HG02852 (cell line): ENCODE measurements around the gene NRBF2.

Experiments
- ATAC-seq: cut with Tn5 transposase; IDR thresholded peaks from one replicate; pipeline ENCODE4 v1.9.1; 2021; ENCODE audit warnings: mild to moderate bottlenecking, moderate library complexity; ENCODE audit not compliant: unreplicated experiment

Gene NRBF2

DNA sequence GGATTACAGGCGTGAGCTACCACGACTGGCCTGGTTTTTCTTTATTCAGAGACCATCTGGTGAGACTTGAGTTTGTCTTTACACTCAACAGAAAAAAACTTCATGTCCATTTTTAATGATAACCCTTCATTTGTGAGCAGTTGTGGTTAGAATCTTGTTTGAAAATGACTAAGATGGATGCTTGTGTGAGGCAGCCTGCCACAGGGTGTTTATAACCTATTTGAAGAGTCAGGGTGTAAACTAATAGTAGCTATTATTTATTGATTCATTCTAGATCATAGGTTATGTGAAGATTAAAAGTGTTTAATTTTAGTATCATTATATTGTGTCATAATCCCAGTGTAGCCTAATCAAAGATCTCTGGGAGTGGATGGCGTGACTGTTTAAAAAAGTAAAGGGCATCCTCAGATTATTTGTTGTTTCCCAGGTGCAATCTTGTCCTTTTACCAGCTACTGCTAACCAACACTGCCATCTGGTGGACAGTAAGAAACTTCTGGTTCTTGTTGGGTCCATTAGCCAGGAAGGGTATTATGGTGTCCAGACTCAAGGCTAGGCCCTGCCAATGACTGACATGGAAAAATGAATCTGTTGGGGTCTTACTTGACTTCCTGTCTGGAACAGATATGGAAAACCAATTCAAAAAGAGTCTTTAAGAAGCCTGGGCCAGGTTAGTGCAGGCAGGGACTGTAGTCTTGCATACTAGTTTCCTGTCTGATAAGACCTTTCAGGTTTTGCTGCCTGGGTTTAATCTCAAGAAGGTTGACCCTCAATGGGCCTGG lies 24.9 kb downstream of the NRBF2 start:
- ATAC-seq, result peak; percentile 70

DNA sequence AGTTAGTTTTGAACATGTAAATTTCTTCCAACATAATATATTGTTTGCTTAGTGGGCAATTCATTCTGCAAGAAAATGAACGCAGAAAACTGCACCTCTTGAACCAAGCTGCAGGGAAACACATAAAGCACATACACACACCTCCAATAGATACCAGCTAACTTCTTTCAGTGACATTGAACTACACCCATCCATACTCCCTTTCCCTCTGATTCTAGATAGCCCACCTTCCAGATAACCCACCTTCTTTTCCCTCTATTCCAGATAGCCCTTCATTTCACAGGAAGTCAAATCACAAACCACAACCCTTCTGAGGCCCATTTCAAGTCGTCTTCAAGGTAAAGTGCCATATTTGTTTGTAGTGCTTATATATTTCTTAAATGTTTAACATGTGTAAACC lies 28.5 kb downstream of the NRBF2 start:
- no peak for ATAC-seq

DNA sequence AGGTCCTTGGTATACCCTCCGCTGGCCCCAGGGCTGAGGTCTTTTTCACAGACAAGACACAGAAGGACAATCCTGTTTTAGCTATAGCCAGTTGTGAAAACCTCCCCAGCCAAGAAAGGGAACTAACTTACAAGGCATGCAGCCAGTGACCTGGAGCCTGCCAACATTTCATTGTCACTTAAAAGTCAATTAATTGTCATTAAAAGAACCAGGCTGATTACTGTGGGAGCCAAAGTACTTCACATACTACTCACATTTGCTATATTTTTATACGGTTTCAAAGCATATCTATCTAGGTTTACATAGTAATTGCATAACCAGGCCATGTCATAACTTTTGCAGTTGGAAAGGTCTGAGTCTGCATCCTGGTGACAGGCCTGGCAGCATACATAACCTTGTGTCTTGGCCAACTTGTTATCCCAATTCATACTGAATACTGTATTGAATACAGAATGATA lies 31.1 kb downstream of the NRBF2 start:
- no peak for ATAC-seq

DNA sequence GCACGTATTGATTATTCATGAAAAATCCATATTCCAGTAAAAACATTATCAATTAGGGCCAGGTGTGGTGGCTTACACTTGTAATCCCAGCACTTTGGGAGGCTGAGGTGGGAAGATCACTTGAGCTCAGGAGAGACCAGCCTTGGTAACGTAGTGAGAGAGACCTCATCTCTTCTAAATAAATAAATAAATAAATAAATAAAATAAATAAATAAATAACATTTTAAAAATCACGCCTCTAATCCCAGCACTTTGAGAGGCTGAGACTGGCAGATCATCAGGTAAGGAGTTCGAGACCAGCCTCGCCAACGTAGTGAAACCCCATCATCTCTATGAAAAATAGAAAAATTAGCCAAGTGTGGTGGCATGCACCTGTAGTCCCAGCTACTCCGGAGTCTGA lies 32.1 kb downstream of the NRBF2 start:
- ATAC-seq, result no peak

DNA sequence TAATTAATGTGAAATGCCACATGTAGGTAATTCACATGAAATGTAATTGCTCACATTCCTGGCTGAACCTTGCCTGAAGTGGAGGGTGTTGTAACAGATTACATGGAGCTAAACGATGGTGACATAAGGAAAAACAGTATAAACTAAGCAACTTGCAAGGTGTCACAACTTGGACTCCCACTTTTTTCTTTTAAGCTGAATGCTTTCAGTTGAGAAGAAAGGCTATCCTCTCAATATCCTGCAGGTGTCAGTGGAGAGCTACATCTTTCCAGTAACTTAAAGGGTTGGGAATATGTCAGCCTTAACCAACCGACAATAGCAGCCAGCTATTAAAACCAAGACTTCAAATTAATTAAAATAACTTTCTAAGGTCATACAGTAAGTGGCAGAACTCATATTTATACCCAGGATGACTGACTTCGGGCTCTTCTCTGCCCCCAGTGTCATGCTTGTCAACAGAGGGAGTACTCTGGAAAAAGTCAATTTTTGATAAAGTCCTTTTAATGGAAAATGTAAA lies 33.7 kb downstream of the NRBF2 start:
- ATAC-seq, result peak; percentile 56

DNA sequence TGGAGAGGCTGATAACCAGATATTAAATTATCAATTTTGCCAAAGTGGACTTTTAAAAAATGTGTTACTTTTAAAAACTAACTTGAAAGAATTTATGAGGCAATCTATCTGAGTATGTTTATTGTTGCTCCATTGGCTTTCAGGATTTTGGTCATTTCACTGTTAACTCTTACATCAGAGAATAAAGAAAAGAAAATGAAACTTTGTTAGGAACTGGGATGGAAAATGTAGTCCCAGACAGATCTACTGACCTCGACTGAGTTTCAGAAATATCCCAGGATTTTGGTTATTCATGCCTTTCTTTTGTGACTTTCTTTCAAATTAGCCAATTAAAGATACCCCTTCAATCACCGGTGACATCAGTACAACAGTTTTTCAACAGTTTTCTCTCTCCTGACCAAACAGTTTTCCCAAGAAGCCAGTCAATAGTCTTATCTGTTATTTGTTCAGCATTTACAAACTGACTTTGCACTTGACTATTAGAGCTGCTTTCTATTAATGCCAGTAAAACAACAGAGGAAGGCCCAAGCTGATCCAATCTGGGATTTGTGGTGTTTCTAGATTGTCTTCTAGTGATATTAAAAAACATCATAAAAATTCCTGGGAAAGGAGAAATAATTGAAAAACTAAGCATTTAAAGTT lies 35.8 kb downstream of the NRBF2 start:
- no peak for ATAC-seq

DNA sequence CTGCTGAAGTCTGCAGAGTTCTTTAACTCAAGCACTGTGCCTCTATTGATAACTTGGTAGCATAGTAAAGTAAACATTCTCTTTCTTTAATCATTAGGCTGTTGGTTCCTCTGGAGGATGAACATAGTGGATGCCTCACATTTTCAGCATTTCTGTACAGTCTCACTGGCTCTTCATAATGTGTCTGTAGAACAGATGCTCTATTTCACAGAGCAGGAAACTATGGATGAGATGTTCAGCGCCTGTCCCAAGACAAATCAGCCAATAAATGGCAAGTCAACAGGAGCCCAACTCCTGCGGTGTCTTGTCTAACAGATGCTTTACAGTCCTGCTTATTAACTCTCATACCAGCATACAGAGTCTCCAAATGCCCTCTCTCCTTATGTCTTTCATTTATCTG lies 36.5 kb downstream of the NRBF2 start:
- no peak for ATAC-seq

DNA sequence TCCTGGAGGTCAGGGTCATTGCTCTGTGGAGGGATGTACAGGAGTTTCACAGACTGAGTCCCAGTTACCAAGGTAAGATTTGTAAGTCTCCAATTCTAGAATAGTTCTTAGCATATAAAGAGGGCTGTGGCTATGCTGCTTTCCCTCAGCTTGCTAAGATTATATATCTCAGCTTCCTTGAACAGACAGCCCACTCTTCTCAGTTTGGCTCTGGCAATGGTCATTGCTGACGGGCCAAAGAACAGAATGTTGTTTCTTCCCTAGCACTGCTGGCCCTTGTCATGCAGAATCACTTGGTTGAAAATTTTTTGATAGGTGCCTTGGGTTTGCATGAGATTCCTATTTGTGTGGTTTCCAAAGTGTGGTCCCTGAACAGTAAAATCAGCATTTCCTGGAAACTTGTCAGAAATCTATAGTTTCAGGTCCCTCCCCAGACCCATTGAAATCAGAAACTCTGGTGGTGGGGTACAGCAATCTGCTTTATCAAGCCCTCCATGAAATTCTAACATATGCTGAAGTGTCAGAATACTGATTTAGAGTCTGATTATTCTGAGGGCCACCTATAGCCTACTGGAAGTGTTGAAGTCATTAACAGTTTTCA lies 38.2 kb downstream of the NRBF2 start:
- no peak for ATAC-seq

DNA sequence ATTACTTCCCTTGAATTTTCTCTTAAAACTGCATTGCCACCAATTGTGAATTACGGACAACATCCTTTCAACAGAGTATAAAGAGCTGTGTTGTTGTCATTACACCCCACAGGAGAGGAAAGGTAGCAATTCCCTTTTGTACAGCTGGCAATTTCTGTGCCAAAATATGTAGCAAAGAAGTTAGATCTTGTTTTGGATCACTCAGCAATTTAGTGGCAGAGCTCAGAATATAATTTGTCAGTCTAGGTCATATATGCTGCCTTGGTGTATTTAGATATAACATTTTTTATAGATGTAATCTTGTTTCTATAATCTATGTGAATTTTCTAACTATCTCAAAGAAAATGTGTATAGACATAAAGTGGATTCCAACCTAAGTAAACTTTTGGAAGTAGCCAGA lies 38.8 kb downstream of the NRBF2 start:
- no peak for ATAC-seq

DNA sequence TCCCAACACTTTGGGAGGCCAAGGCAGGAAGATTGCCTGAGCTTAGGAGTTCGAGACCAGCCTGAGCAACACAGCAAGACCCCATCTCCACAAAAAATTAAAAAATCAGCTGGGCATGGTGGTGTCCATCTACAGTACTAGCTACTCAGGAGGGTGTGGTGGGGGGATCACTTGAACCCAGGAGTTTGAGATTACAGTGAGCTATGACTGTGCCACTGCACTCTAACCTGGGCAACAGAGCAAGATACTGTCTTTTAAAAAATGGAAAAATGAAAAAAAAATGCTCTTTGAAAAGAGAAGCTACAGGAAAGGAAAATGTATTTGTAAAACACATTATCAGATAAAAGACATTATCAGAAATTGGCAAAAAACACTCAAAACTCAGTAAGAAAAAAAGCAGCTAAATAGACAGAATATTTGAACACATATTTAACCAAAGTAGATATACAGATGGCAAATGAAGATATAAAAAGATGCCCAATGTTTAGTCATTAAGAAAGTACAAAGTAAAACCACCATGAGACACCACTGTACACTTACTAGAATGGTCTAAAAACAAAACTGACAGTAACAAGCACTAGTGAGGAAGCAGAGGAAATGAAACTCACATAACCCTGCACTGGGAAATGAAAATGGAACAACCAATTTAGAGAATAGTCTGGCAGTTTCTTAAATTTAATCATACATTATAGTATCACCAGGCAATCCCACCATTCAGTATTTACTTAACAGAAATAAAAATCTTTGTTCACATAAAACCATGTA lies 40.5 kb downstream of the NRBF2 start:
- peak; percentile 99 for ATAC-seq

DNA sequence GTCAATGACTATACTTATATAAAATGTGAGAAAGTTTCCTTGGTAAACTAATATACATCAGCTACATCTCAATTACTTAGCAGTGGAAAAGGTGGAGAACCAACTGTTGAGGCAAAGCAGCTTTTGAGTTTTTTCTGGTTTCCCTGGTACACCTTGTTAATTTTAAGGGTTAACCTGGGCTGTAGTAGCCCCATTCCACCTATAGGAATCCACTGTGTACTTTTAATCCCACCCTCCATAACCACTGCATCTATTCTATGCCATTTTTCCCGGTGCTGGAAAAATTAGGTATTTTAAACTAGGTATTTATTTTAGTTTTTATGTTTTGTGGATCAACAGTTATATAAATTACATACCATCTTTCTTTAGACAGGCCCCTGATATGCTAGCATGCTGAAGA lies 42.4 kb downstream of the NRBF2 start:
- ATAC-seq, result no peak

DNA sequence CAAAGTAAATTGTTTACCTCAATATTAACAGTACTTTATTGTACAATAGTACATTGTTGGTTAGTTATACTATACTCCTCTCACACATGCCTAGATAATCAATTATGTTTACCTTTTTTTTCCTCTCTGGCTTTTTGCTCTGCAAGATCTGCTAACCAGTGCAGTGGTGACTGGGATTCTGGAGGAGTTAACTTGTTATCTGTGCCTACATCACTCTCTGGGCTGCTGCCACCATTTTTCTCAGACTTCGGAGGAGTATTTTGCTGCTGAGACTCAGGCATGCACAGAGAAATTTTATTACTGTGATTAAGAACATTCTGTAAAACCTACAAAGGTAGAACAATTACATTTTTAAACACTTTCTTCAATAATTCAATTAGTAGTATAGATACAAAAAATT lies 59.7 kb downstream of the NRBF2 start:
- no peak for ATAC-seq

DNA sequence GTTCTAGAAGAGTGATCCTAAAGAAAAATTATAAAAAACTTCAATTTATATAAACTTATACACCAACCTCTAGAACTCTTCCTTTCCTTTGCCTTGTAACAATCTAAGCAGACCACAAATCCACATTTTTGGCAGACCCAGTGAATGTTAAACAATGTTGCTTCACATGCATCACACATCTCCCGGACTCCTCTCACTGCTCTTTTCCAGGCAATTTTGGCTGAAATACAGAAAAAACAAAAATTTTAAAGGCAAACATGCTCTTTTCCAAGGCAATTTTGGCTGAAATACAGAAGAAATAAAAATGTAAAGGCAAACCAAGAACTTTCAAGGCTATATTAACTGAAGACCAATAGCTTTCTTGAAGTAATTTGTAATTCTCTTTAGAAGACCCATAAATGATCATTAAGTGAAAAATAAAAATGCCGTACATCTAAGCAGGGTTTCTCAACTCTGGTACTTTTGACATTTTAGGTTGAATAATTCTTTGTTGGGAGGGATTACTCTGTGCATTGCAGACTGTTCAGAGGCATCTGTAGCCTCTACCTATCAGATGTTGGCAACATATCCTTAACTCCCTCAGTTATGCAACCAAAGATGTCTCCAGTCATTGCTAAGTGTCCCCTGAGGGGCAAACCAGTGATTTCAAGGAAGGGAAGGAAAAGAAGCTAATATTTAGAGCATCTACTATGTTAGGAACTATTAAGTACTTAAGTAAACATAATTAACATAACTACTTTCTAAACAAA lies 64.4 kb downstream of the NRBF2 start:
- ATAC-seq, result no peak

DNA sequence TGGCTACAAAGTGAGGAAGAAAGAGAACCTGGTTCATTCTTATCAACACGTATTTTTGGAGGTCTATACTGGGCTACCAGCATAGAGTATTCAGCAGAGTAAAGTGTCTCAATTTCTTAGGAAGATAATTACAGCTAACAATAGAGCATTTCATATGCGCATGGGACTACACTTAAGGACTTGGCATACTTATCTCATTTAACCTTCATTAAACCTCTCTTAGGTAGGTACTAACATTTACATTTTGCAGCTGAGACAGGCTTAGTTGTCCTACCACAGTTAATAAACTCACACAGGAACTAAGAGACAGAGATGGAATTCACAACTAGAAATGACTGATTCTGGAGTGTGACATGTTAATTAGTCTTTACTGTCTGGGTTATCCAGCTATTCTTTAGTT lies 66.6 kb downstream of the NRBF2 start:
- no peak for ATAC-seq

DNA sequence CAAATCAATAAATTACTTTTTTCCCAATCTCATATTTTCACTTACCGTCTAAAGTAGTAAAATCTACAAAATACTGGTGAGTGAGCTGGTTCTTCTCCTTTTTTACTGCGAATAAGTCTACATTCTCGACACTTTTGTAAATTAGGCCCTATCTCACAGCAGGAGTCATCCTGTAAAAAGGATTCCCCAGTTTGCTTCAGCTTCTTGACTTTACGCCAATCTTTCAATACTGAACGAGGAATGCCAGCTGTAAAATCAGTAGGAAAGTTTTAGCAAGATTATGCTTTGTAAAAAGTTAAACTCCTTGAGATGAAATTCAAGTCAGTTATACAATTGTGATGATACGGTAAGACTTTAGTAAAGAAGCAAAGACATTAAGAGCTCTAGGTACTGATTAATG lies 67.3 kb downstream of the NRBF2 start:
- ATAC-seq, result no peak

DNA sequence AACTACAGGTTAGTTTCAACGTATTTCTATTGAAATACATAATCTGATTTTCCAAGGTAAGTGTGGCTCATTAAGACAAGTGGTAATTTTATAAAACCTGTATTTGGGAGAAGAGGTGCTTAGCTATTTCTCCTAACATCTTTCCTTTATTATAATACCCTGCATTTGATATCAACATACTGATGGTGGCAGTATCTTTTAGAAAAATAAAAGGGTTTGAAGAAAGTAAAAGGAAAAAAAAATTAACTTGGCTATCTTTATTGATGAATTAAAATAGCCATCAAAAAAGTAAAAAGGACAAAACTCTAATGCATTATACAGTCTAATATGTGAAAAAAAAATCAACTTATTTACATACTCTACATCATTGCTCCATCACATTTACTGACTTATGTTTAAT lies 68.0 kb downstream of the NRBF2 start:
- ATAC-seq, result no peak
